ENCODE measurements around the gene GRSF1.
"Not testable (repeated sequence)": the region's sequence is repeated elsewhere in the genome, so short reads cannot be mapped to it uniquely, and the experiment has no call there.

The GRSF1 gene

DNA sequence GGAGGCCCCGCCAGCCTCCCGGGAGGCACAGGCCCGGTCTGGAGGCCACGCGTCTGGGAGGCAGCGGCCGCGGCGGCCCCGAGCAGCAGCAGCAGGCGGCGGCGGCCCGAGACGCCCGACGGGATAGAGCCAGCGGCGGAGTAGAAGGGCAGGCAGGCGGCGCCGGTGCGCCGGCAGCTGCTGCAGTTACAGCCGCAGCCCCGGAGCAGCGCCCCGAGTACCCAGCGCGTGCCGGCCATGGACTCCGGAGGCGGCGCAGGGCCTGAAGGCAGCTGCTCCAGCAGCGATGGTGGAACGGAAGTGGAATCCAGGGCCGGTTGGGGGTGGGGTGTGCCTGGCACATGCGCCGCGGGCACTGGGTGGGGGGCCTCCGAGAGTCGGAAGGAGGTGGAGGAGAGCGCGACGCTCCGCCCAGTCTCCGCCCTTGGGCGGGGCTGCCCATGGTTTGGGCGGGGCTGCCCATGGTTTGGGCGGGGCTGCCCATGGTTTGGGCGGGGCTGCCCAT is at the start of gene GRSF1:
Gene GRSF1 (minus strand): TSS at position 302 of the 505 bp plus-strand sequence. CDS start 63 bp downstream, at position 239.
- peak; percentile 94 for DNase-seq

- DNase-seq, result no peak
Observed at GRCh38 chr4:70885174-70885573, 45.5 kb upstream of the GRSF1 start.

GRCh38 chr4:70880739-70881138 is 41.0 kb upstream of the GRSF1 start:
- no peak for DNase-seq

DNA sequence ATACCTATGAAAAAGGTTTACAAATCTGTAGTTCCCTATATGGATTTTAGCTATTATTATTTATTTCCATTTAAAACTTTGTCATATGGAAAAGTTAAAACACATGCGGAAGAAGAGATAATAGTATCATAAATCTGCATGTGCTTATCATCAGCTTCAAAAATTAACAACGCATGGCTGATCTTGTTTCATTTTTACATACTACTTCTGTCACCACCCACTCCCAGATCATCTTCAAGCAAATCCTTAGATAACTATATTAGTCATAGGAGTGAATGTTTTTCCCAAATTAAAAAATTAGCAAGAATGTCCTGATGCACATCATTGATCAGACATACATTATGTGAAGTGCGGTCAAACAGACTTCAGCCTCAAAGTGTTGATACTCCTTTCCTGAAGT is 37.9 kb upstream of the GRSF1 start:
- DNase-seq, result no peak

GRCh38 chr4:70874268-70875156 is 34.8 kb upstream of the GRSF1 start:
- DNase-seq, result no peak

DNA sequence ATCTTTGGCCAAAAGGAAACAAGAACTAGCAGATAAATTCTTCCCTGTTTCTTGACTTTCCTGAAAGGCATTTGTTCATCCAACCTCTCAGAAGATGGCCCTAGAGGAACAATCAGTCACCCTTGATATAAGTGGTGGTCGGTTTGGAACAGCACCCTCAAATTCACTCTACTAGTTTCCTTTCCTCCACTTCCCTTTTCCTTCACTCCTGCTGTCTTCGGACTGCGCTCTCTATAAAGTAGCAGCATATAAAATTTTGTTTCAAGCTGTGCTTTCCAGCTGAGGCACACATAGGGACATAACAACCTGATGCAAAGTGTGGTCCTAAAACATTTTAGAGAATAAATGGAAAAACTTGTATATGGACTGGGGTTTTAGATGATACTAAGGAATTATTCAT is 33.5 kb upstream of the GRSF1 start:
- no peak for DNase-seq

DNA sequence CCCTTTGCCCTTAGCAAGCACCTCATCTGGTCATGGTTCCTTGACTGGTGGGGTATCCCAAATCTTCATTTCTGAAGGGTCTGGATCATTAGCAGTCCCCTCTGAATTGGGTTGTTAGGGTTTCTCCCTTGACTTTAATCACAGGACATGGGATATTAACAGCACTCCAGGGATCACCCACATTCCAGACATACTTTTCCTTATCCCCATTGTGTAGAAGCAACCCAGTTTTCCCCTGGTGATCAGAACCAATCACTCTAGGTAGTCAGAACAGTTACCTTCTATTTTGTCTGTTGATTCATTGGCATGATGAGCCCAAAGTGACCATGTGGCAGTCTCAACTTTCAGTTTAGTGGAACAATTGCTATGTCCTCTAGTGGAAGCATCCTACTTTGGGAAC is 29.1 kb upstream of the GRSF1 start:
- no peak for DNase-seq

GRCh38 chr4:70863099-70863790 is 23.6 kb upstream of the GRSF1 start:
- no peak for DNase-seq

GRCh38 chr4:70859066-70859465 is 19.4 kb upstream of the GRSF1 start:
- no peak for DNase-seq

DNA sequence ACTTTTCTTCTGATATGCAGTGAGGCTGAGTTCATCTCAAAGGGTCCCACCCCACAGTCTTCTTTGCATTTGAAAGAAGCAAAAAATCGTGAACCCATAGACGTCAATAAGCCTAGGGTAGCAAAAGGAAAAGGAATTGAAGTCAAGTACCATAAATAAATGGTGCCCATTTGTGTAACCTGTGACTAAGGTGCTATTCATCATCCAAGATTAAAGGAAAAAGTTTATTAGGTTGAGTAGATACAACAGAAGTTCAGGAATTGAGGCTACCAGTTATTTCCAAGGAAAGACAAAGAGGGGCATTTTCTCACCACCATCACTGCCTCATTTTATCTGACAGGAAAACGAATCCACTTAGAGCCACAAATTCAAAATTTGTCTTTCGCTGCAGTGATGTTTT is 18.8 kb upstream of the GRSF1 start:
- no peak for DNase-seq

DNA sequence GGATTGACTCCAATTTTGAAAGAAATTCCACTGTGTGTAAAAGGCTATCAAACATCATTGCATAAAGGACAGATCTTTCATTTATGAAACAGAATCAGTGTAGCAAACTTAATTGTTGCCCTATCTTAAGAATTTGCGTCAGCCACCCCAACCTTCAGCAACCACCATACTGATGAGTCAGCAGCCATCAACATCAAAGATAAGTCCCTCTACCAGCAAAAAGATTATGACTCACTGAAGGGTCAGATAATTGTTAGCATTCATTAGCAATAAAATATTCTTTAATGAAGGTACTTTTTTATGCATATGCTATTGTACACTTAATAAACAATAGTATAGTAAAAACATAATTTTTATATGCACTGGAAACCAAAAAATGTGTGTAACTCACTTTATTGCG is 15.8 kb upstream of the GRSF1 start:
- DNase-seq, result no peak

DNA sequence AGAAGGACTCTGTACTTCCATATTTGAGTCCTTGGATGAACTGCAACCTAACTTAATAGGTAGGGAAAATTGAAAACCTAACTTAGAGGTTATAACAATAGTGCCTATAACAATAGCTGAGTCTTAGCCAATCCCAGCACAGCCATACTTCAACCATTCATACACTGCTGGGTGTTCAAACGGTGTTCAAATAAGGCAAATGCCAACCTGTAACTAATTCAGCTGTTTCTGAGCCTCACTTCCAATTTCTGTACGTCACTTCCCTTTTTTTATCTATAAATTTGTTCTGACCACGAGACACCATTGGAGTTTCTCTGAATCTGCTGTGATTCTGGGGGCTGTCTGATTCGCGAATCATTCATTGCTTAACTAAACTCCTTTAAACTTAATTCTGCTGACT is 9.6 kb upstream of the GRSF1 start:
- no peak for DNase-seq

DNA sequence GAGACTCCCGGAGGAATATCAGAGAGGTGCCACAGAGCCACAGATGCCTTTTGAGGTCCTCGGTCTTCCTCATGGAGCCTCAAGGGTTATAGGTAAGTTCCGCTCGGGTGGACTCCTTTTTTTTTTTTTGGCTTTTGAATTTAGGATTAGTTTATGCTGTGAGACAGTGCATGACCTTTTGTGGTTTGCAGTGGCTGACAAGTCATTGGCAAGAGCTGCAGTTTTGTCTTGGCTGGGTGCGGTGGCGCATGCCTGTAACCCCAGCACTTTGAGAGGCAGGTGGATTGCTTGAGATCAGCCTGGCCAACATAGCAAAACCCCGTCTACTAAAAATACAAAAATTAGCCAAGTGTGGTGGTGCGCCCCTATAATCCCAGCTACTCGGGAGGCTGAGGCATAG is 4.5 kb upstream of the GRSF1 start:
- DNase-seq, result no peak

GRCh38 chr4:70842761-70843435 is 3.2 kb upstream of the GRSF1 start:
- no peak for DNase-seq

DNA sequence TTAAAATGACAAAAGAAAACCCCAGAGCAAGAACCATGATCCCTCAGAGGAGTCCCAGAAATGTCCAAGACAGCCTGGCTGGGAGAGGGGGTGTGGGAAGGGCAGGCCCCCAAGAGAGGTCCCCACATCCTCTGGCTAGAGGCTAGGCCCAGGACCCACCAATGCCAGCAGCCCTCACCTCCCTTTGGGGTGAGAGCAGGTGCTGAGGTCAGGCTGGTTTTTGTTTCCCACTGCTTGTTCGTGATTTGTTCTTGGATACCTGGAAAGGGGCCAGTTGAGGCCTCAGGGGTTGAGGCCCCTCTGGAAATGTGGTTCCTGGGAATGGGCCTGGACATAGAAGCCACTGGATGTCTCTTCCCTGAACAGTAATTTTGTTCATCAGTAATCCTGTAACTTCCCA is 2.3 kb upstream of the GRSF1 start:
- DNase-seq, result no peak

- no peak for DNase-seq
Observed at GRCh38 chr4:70841211-70841610, 1.5 kb upstream of the GRSF1 start.

- DNase-seq, result not testable (repeated sequence)
Observed at GRCh38 chr4:70840631-70841030, 941 bp upstream of the GRSF1 start.

DNA sequence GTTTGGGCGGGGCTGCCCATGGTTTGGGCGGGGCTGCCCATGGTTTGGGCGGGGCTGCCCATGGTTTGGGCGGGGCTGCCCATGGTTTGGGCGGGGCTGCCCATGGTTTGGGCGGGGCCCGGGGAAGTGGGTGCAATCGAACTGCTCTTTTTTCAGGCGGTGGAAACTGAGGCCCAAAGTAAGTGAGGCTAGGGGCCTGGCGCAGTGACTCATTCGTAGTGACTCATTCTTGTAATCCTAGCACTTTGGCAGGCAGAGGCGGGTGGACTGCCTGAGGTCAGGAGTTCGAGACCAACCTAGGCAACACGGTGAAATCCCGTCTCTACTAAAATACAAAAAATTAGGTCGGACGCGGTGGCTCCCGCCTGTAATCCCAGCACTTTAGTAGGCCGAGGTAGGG is 447 bp upstream of the GRSF1 start:
- peak; percentile 74 for DNase-seq

GRCh38 chr4:70838666-70839588 is 763 bp downstream of the GRSF1 start:
- DNase-seq, result peak; percentile 71

- DNase-seq, result no peak
Observed at GRCh38 chr4:70838204-70838603, 1.5 kb downstream of the GRSF1 start.

GRCh38 chr4:70836081-70836480 is 3.6 kb downstream of the GRSF1 start:
- DNase-seq, result no peak

- DNase-seq, result no peak
Observed at GRCh38 chr4:70833675-70834074, 6.0 kb downstream of the GRSF1 start.

Measured in stimulated activated CD4-positive, alpha-beta T cell treated with anti-CD3 and anti-CD28 coated beads, Interleukin-4, amount 100 ng/mL, for 24 hours (primary cell).